Astrocyte of the spinal cord (primary cell): ENCODE data around the gene MRPL36.

ENCODE experiments used
- DNase-seq: peaks from one replicate; pipeline ENCODE4 v3.0.0; 2011; ENCODE audit warnings: low read depth, low spot score
- H3K4me3 ChIP-seq: 2 replicates; pipeline ENCODE4 v1.5.1; 2011; ENCODE audit warnings: low read depth, mild to moderate bottlenecking, low read length, moderate library complexity
- in situ Hi-C: cut with HindIII; loops from 2 replicates; pipeline ENCODE4 v1.10.0; 2017; ENCODE audit warnings: low sequenced_read_pairs
- TF ChIP-seq, protein P1 (sequence below): IDR thresholded peaks from 2 replicates; pipeline ENCODE4 v1.5.1; 2012; ENCODE audit warnings: low read depth, mild to moderate bottlenecking, low read length, inconsistent platforms

Gene MRPL36

DNA sequence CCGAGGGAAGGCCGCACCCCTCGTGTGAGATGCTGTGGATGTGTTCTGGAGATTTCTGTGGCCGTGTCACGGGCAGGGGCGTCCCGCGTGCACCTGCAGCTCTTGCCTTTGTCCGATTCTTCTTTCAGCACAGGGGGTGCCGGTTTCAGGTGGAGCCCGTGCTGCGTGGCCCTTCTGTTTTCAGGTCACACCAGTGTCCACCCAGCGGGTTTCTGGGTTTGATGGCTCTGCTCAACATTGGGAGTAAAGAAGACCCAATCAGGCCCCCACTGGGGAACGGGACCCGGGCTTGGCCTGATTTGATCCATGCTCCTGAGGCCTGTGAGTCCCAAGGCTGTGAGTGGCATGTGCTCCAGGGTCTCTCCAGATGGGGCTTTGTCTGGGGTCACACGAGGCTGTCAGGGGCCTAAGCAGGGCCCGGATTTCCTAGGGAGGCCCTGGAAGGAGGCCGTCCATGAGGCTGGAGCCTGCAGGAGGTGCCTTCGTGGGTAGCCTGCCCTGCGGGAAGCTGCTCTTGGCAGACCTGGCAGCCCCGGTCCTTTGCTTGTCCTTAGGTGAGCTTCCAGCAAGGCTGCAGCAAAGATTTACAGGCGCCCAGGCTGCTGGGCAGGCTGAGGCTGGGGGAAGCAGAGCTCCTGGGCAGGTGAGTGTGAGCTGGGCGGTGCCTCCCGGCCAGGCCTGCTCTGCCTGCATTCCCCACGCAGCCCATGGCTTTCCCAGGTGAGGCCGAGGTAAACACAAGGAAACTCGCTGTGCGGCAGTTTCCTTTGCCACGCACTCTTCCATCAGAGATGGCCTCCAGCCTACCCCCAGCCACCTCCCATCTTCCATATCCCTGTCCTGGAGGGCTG lies 12.8 kb downstream of the MRPL36 start:
- in situ Hi-C loops = no loop called here
- H3K4me3 ChIP-seq = no peak overlapping the region
- TF ChIP-seq, protein P1, sequence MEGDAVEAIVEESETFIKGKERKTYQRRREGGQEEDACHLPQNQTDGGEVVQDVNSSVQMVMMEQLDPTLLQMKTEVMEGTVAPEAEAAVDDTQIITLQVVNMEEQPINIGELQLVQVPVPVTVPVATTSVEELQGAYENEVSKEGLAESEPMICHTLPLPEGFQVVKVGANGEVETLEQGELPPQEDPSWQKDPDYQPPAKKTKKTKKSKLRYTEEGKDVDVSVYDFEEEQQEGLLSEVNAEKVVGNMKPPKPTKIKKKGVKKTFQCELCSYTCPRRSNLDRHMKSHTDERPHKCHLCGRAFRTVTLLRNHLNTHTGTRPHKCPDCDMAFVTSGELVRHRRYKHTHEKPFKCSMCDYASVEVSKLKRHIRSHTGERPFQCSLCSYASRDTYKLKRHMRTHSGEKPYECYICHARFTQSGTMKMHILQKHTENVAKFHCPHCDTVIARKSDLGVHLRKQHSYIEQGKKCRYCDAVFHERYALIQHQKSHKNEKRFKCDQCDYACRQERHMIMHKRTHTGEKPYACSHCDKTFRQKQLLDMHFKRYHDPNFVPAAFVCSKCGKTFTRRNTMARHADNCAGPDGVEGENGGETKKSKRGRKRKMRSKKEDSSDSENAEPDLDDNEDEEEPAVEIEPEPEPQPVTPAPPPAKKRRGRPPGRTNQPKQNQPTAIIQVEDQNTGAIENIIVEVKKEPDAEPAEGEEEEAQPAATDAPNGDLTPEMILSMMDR = no peak
- no peak for DNase-seq

DNA sequence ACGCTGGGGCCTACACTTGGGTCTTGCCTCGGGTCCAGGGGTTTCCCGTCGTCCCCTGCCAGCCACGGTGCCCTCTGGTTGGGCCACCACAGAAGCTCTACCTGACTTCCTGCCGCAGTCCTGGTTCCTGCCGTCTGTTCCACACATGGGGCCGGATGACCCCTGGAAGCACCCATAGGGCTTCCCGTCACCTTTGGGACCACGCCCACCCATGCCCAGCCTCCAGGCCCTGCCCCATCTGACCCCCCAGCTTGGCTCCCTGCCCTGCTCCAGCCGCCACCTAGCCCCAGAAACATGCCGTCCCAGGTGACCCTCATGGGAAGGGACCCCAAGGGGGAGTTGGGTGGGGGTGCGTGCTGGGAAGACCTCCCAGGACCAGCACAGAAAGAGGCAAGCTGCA lies 13.7 kb downstream of the MRPL36 start:
- in situ Hi-C loops = no loop called here
- TF ChIP-seq, protein P1 = no peak
- H3K4me3 ChIP-seq = no peak overlapping the region
- no peak for DNase-seq

DNA sequence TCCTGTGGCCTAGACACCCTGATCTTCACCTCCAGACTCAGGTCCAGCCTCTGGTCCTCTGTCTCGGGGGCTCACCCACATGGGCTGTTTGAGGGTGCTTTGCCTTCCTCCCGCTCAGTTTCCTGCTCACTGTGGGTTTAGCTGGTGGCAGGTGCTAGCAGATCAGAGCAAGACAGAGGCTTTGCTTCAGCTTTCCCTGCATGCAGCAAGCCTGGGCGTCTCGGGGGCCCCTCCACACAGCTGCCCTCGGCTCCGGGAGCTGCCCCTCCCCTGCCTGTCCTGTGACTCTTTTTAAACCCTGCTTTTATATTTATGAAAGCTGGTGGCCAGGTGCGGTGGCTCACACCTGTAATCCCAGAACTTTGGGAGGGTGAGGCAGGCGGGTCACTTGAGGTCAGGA lies 14.6 kb downstream of the MRPL36 start:
- TF ChIP-seq, protein P1 = no peak
- in situ Hi-C loops = no loop called here
- DNase-seq = no peak
- no peak overlapping the region for H3K4me3 ChIP-seq

DNA sequence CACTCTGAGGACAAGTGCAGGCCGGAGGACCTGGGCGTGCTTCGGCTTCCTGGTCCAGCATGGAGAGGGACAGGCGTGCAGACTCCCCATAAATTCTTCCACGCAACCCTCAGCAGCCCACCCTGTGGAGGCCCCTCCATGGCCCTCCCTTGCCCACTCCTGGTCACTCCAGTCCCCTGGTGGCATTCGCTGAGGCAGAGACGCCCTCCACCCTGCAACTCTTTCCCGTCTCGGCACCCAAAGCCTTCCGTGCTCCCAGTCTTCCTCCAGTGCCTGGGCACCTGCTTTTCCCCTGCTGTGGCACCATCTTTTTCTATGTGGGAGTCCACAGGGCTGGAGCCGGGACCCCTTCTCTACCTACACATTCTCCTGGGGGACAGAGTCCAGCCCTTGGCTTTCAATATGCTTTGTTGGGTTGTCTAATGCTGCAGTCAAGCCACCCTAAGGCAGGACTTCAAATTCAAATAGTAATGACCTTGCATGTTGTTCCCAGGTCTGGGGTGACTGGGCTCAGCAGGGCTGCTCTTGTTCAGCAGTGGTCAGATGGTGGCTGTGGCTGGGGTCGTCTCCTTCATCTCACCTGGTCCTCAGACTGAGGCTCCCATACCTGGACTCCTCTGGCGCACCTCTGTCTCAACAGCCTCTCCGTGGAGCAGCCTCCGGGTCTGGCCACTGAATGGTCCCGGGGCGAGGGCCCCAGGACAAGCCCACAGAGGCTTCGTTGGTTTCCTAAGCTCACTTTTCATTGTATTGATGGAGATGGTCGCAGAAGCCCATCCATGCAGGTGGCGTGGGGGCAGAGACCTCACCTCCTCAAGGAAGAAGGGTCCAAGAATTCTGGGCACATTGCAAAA lies 15.2 kb downstream of the MRPL36 start:
- in situ Hi-C loops = no loop called here
- no peak overlapping the region for H3K4me3 ChIP-seq
- TF ChIP-seq, protein P1 = no peak
- no peak for DNase-seq

DNA sequence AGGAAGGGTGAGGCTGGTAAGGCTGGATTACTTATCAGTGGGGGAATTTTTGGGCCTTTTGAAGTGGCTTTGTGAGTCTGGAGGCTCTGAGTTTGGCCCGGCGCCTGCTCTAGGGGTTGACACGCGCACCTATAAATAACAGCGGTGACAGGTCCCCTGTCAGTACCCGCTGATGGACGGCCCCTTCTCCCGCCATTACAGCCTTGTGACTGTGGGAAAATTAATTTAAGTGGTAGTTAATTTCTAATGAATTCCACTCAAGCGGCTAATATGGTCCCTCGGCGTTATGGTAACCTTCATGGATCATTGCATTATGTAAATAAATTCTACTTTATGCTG lies 16.5 kb downstream of the MRPL36 start:
- in situ Hi-C loops = no loop called here
- no peak overlapping the region for H3K4me3 ChIP-seq
- TF ChIP-seq, protein P1 = no peak
- DNase-seq = no peak

DNA sequence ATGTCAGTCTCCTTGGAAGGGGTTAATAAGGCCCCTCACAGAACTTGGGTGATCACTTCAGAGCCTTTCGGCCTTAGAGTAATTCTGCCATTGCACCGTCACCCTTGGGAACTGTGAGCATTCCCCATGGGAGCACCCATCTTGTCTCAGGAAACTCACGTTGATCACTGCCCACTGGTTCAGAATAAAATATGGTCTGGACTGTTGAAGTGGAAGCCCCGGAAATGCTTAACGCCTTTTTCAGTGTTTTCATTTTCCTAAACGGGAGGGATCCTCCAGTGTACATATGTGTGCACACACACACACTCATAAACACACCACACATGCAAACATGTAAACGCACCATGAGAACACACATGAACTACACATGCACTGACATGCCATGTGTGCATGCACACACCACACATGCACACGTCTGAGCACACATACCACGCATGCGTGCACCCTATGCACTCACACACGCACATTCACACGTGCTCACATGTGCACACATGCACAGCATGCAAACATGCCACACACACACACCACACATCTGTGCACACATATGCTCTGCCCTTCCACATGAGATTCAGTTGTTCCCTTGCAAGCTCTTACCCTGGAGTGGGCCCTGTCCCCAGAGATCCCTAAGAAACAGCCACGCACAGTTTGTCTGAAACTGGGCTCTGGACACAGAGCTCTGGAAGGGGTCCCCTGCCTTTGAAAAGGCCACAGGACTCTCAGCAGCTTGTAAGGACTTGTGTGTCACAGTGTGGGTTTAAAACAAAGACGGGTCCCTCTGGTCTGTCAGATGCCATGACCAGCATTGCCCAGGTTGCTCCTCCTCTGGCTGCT lies 17.0 kb downstream of the MRPL36 start:
- TF ChIP-seq, protein P1 = no peak
- no peak overlapping the region for H3K4me3 ChIP-seq
- in situ Hi-C loops = no loop called here
- no peak for DNase-seq
